ENCODE results near the gene GAS2. TPM values are rescaled to one million over a fixed set of nuclear protein-coding genes. Genes with fewer than 3 reads are reported as not detected.

The GAS2 gene
- total RNA-seq, 2 experiments from 2014 or later: 1.9 to 2.4 TPM

DNA sequence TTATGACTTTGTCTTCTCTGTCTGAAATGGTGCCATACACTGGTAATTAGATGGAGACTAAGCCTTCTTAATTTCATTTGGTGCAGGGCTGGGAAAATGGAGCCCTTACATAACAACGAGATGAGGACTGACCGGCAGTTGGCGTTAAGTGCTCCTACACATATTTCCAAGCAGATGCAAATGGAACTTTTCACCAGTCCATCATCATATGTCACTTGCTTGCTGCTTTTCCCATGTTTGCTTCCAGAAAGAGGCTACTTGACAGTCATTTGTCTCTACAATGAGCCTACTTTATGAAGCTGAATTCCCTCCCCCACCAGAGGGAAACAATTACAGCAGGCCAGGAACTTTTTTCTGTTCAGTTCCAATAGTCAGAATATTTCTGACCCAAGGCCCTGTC is 130.6 kb downstream of the GAS2 start:
- DNase-seq (no peak), ATAC-seq (ENCODE audit: low read depth) (no peak)
- Mint-ChIP-seq H3K4me1 (no peaks in the 10 kb centered on the region), H3K27me3 (peaks cover 2% of the 10 kb centered on the region), H3K36me3 (no peaks in the 10 kb centered on the region), H3K4me3 (no peak overlapping the region), H3K27ac (no peak overlapping the region), H3K9me3 (no peaks in the 10 kb centered on the region)
- POLR2A ChIA-PET: no interaction called here

DNA sequence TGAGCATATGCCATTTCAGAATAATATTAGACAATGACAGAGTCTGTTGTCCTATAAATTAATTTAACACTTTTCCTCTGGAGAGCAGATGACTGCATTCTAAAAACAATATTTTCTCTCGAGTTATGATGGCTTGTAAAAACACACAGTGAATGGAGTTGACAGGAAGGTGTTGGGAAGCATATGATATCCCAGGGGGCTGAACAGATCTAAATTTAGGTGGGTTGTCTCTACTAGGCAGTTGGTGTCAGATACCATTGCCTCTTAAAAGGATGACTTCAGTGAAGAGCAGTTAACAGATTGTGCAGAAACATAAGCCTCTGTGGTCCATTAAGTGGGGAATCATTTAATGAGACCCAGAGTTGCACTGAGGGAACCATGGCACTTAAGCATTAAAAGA is 132.5 kb downstream of the GAS2 start:
- no peaks in the 10 kb centered on the region for H3K9me3 Mint-ChIP-seq
- ATAC-seq (ENCODE audit: low read depth) (no peak), DNase-seq (no peak)
- peaks cover 2% of the 10 kb centered on the region for H3K27me3 Mint-ChIP-seq
- no peaks in the 10 kb centered on the region for H3K36me3 Mint-ChIP-seq
- H3K4me3 Mint-ChIP-seq: no peak overlapping the region
- POLR2A ChIA-PET: no interaction called here
- H3K27ac Mint-ChIP-seq: no peak overlapping the region
- H3K4me1 Mint-ChIP-seq: no peaks in the 10 kb centered on the region

DNA sequence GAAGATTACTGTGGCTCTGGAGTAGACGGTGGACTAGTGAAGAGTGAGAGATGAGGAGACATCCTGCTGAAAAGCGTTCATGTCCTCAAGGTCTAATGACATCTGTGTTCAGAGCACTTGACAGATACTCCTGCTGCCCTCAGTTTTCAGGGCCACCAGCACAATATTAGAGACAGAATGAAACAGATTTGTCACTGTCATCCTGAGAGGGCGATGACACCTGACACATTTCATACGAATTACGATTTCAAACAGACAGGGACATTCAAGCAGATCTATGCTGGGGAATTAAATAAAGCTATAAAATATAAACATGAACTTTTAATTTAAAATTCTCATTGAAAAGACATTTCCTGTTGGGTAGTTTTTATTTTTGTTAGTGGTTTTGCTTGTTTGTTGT is 134.1 kb downstream of the GAS2 start:
- no peaks in the 10 kb centered on the region for H3K36me3 Mint-ChIP-seq
- peaks cover 2% of the 10 kb centered on the region for H3K27me3 Mint-ChIP-seq
- ATAC-seq (ENCODE audit: low read depth): no peak
- no peak for DNase-seq
- POLR2A ChIA-PET: no interaction called here
- H3K9me3 Mint-ChIP-seq: no peaks in the 10 kb centered on the region
- H3K4me3 Mint-ChIP-seq: no peak overlapping the region
- H3K4me1 Mint-ChIP-seq: no peaks in the 10 kb centered on the region
- no peak overlapping the region for H3K27ac Mint-ChIP-seq

- DNase-seq (no peak), ATAC-seq (ENCODE audit: low read depth) (no peak)
- no peaks in the 10 kb centered on the region for H3K36me3 Mint-ChIP-seq
- no peak overlapping the region for H3K4me3 Mint-ChIP-seq
- H3K4me1 Mint-ChIP-seq: no peaks in the 10 kb centered on the region
- POLR2A ChIA-PET: no interaction called here
- peaks cover 2% of the 10 kb centered on the region for H3K27me3 Mint-ChIP-seq
- no peak overlapping the region for H3K27ac Mint-ChIP-seq
- H3K9me3 Mint-ChIP-seq: no peaks in the 10 kb centered on the region
These were observed 136.4 kb downstream of the GAS2 start for GRCh38 chr11:22802861-22803260.

DNA sequence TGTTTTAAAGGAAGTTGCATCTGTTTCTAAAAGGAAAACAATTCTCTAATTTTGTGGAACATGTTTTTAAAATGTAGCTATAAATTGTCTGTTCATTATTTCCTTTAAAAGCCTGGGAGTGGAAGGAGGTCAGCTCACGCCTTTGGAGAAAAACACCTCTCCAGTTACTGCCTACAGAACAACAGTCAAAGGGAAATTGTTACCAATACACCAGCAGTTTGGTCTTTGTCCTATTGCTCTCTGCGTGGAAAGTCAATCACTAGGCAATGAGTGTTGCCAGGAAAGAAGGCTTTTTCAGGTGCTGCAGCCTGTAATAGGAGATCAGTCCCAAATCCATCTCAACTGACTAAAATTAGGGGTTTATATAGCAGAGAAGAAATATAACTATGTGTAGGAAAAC is 141.0 kb downstream of the GAS2 start:
- H3K9me3 Mint-ChIP-seq: peaks cover 9% of the 10 kb centered on the region
- DNase-seq (no peak), ATAC-seq (ENCODE audit: low read depth) (no peak)
- H3K4me1 Mint-ChIP-seq: peaks cover 2% of the 10 kb centered on the region
- peaks cover 6% of the 10 kb centered on the region for H3K36me3 Mint-ChIP-seq
- no peak overlapping the region for H3K27ac Mint-ChIP-seq
- POLR2A ChIA-PET: no interaction called here
- H3K4me3 Mint-ChIP-seq: no peak overlapping the region
- no peaks in the 10 kb centered on the region for H3K27me3 Mint-ChIP-seq

GRCh38 chr11:22807855-22808570 is 141.6 kb downstream of the GAS2 start:
- POLR2A ChIA-PET: no interaction called here
- DNase-seq (no peak), ATAC-seq (ENCODE audit: low read depth) (no peak)
- Mint-ChIP-seq H3K36me3 (peaks cover 6% of the 10 kb centered on the region), H3K9me3 (peaks cover 9% of the 10 kb centered on the region), H3K27ac (no peak overlapping the region), H3K4me1 (peaks cover 2% of the 10 kb centered on the region), H3K4me3 (no peak overlapping the region), H3K27me3 (no peaks in the 10 kb centered on the region)

DNA sequence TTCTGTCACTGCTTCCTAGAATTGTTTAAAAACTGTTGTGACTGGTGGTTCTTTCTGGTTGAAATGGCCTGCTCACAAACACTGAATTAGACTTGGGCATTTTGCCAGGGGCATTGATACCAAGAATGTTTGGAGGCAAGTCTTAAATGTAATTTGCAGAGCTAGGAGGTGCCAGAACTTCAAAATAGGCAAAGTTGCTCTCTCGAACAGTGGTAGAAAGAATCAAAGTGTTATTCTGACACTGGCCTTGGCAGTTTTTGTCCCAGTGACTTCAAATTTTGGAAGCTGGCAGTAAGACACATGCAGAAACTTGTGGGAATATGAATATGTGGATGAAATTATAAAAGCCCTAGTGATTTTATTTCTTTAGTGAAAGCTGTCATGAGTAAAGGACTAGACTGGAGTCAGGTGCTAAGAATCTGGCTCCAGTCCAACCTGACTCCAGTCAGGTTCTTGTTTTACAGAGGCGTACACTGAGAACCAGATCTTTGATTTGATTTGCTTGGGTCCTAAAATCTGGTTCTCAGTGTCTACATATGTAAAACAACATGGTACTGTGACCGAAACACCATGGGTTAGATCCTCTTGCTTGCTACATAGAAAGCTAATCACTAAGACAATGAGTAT is 142.3 kb downstream of the GAS2 start:
- Mint-ChIP-seq H3K4me1 (peaks cover 2% of the 10 kb centered on the region), H3K27me3 (no peaks in the 10 kb centered on the region), H3K4me3 (no peak overlapping the region), H3K36me3 (peaks cover 6% of the 10 kb centered on the region), H3K27ac (no peak overlapping the region), H3K9me3 (peaks cover 9% of the 10 kb centered on the region)
- POLR2A ChIA-PET: no interaction called here
- ATAC-seq (ENCODE audit: low read depth): no peak
- no peak for DNase-seq

DNA sequence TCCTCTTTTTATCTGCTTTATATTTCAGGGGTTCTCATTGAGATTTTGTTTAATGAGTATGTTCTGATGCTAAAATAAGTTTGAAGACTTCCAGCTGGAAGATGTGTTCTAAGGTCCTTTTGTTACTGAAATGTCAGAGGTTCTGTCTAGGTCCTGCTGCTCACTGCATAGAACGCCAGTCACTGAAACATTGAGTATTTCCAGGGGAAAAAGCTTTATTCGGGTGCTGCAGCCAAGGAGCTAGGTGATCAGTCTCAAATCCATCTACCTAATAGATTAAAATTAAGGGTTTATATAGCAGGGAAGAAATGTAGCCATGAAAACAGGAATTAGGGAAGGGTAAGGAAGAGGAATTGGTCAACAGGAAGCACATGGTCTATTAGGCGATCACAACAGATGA is 143.5 kb downstream of the GAS2 start:
- no peak overlapping the region for H3K27ac Mint-ChIP-seq
- peaks cover 6% of the 10 kb centered on the region for H3K36me3 Mint-ChIP-seq
- DNase-seq: no peak
- H3K4me1 Mint-ChIP-seq: peaks cover 2% of the 10 kb centered on the region
- POLR2A ChIA-PET: no interaction called here
- H3K9me3 Mint-ChIP-seq: peaks cover 9% of the 10 kb centered on the region
- no peaks in the 10 kb centered on the region for H3K27me3 Mint-ChIP-seq
- H3K4me3 Mint-ChIP-seq: no peak overlapping the region
- ATAC-seq (ENCODE audit: low read depth): no peak

DNA sequence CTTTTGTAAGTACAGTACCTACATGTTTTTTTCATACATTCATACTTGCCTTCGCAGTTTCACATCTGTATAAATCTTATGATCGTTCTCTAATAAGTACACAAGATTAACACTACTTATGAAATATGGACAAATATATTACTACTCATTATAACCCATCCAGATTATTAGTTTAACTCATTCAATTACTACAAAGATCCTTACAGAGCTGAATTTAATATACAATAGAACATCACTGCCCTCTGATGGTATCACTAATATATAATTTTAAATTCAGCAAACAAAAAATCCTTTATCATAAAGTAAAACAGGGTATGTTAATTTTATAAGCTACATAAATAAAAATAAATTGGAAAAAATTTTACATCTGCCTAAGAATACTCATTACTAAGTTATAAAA is 155.8 kb downstream of the GAS2 start:
- Mint-ChIP-seq H3K4me3 (no peak overlapping the region), H3K27ac (no peak overlapping the region), H3K36me3 (peaks cover 42% of the 10 kb centered on the region), H3K9me3 (no peaks in the 10 kb centered on the region), H3K27me3 (no peaks in the 10 kb centered on the region), H3K4me1 (peaks cover 4% of the 10 kb centered on the region)
- DNase-seq: no peak
- POLR2A ChIA-PET: no interaction called here
- no peak for ATAC-seq (ENCODE audit: low read depth)

DNA sequence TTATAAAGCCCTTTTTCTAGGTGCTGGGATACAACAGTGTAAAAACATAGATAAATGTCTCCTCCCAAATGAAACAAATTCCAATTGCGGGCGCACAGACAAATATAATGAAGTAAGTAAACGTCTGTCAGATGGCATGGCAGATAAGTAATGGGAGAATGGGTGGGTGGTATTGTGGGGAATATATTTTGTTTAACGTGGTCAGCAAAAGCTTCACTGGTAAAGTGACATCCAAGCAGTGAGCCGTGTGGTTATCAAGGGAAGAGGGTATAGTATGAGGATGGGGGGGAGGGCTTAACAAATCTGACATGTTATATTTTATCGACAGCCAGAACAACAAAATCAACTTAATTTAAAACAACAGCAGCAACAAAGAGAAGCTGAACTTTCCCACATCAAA is 162.0 kb downstream of the GAS2 start:
- POLR2A ChIA-PET: interaction anchor here (1.1 kb wide), 1 partner anchor 203 kb away, joined by 8 read pairs; the partner anchor contains the start of gene FANCF

DNA sequence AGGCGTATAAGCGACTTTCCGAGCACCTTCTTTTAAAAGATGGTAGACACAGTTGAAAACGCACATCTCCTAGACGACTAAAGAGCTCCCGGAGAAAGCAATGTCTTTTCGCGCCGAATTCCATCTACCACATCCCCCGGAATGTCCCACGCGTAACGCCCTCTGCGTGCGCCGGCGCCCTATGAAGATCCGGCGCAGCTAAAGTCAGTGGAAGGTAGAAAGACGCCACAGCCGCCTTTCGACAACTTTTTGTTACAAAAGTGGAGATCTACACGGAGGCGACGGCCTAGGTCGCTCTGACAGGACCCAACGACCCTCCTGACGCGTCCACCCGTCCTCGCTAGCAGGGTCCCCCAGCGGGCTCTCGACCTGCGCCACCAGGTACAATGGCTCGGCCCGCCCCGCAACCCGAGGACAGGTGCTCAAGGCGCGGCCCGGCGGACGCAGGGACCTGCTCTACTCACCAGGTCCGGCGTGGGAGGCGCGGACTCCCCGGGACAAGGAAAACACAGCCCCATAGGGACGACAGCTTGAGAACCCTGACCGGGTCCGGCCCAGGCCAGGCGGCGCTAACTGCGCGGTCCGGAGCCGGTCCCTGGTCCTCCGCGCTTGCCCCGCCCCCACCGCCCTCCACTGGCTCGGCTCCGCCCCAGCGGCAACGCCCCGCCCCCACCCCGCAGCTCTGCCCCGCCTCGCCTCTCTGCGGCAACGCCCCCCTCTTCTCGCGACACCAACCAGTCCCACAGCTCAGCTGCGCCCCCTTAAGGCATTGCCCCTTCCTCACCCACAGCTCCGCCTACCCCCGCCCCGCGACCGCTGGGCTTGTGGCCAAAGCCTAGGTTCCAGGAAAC is 163.0 kb downstream of the GAS2 start, which contains the start of gene SVIP:
Gene SVIP (minus strand): TSS at position 571 of the 851 bp plus-strand sequence. CDS start 53 bp downstream, at position 518.
- peaks cover 14% of the 10 kb centered on the region for H3K36me3 Mint-ChIP-seq
- H3K27me3 Mint-ChIP-seq: peaks cover 2% of the 10 kb centered on the region
- H3K9me3 Mint-ChIP-seq: no peaks in the 10 kb centered on the region
- H3K4me3 Mint-ChIP-seq: peak within 1 kb of the TSS; percentile 91
- ATAC-seq (ENCODE audit: low read depth) (peak; percentile 86), DNase-seq (peak; percentile 93)
- POLR2A ChIA-PET: interaction anchor here (1.1 kb wide), 1 partner anchor 204 kb away, joined by 8 read pairs; the partner anchor contains the start of gene FANCF
- peaks cover 15% of the 10 kb centered on the region for H3K4me1 Mint-ChIP-seq
- peak within 1 kb of the TSS; percentile 90 for H3K27ac Mint-ChIP-seq

More for the DNA sequence above, 162.0 kb downstream of the GAS2 start:
- DNase-seq: no peak
- peak overlapping the region; percentile 91 for H3K4me3 Mint-ChIP-seq
- peaks cover 15% of the 10 kb centered on the region for H3K4me1 Mint-ChIP-seq
- H3K36me3 Mint-ChIP-seq: peaks cover 14% of the 10 kb centered on the region
- ATAC-seq (ENCODE audit: low read depth): no peak
- peak overlapping the region; percentile 90 for H3K27ac Mint-ChIP-seq
- H3K27me3 Mint-ChIP-seq: peaks cover 2% of the 10 kb centered on the region
- H3K9me3 Mint-ChIP-seq: no peaks in the 10 kb centered on the region

DNA sequence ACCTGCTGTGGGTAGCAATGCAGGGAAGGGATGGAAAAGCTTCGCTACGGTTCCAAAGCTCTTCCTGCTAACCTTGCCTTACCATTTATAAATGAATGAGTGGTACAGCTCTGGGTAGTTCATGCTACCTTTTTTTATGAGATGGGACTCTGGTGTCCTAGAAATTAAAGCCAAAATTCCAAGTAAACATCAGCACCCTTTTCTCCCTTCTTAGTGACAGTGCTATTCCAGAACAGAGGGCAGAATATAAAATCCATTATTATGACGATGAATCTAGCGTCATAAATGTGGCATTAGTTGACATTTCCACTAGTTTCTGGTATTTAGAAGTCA is 163.6 kb downstream of the GAS2 start:
- Mint-ChIP-seq H3K27ac (peak overlapping the region; percentile 80), H3K27me3 (peaks cover 2% of the 10 kb centered on the region), H3K36me3 (peaks cover 8% of the 10 kb centered on the region), H3K4me3 (peak overlapping the region; percentile 91), H3K9me3 (no peaks in the 10 kb centered on the region), H3K4me1 (peaks cover 14% of the 10 kb centered on the region)
- ATAC-seq (ENCODE audit: low read depth) (no peak), DNase-seq (no peak)
- POLR2A ChIA-PET: no interaction called here

- Mint-ChIP-seq H3K27me3 (peaks cover 2% of the 10 kb centered on the region), H3K4me3 (no peak overlapping the region), H3K9me3 (no peaks in the 10 kb centered on the region), H3K36me3 (no peaks in the 10 kb centered on the region), H3K4me1 (peaks cover 12% of the 10 kb centered on the region), H3K27ac (no peak overlapping the region)
- POLR2A ChIA-PET: no interaction called here
- DNase-seq (no peak), ATAC-seq (ENCODE audit: low read depth) (no peak)
These were observed 166.1 kb downstream of the GAS2 start for GRCh38 chr11:22832315-22833015.
